Stomach (tissue), 4 donors: ENCODE data around the gene PRR5.

Source experiments
- CTCF ChIP-seq, 7 experiments: fragments of 450-650 bp in 4 of 7; fragments of 200-600 bp in 3 of 7; sonication (generic) in 3 of 7; IDR thresholded peaks; one replicate each; pipeline ENCODE4 v1.5.1; 2016 to 2019; ENCODE audit warnings: antibody characterized with exemption in 7 of 7, control low read depth in 2 of 7, mild to moderate bottlenecking in 1 of 7
- EP300 ChIP-seq: sonication (generic); formaldehyde crosslinking; IDR thresholded peaks from one replicate; pipeline ENCODE4 v1.6.1; 2017; ENCODE audit warnings: antibody characterized with exemption
- POLR2A ChIP-seq, 4 donors: fragments of 450-650 bp; IDR thresholded peaks; one replicate each; pipeline ENCODE4 v1.6.1; 2016; ENCODE audit warnings: antibody characterized with exemption in 4 of 4, control low read depth in 2 of 4, mild to moderate bottlenecking in 1 of 4, moderate library complexity in 1 of 4
- POLR2AphosphoS5 ChIP-seq, 3 donors: sonication (generic); formaldehyde crosslinking; IDR thresholded peaks; one replicate each; pipeline ENCODE4 v1.6.1; 2016; ENCODE audit warnings: antibody characterized with exemption in 3 of 3

- TF ChIP-seq CTCF (IDR thresholded peaks at IDR 0.05), result no peak
- no peak for TF ChIP-seq POLR2AphosphoS5 (IDR thresholded peaks at IDR 0.05)
- TF ChIP-seq POLR2A (IDR thresholded peaks at IDR 0.05), result no peak
- no peak for TF ChIP-seq EP300
Measured at GRCh38 chr22:44706488-44706887, 4.5 kb downstream of the PRR5 start.
